ENCODE data around the gene CYP8B1.
"Not testable (repeated sequence)": the region's sequence is repeated elsewhere in the genome, so short reads cannot be mapped to it uniquely, and the experiment has no call there.

Gene CYP8B1

GRCh38 chr3:42883251-42883930 is 7.7 kb upstream of the CYP8B1 start:
- not testable (repeated sequence) for DNase-seq

GRCh38 chr3:42880601-42881451 is 5.1 kb upstream of the CYP8B1 start:
- DNase-seq: peak; percentile 89

GRCh38 chr3:42880183-42880582 is 4.5 kb upstream of the CYP8B1 start:
- DNase-seq: no peak

- no peak for DNase-seq
Observed at GRCh38 chr3:42877881-42878280, 2.2 kb upstream of the CYP8B1 start.

GRCh38 chr3:42876940-42877720 is 1.5 kb upstream of the CYP8B1 start:
- no peak for DNase-seq

GRCh38 chr3:42876401-42876800 is 722 bp upstream of the CYP8B1 start:
- no peak for DNase-seq

- no peak for DNase-seq
Observed at GRCh38 chr3:42874749-42875148, 930 bp downstream of the CYP8B1 start.

- DNase-seq: no peak
Observed at GRCh38 chr3:42873221-42873982, 2.3 kb downstream of the CYP8B1 start.

GRCh38 chr3:42872718-42873117 is 3.0 kb downstream of the CYP8B1 start:
- DNase-seq: no peak

- DNase-seq: no peak
Observed at GRCh38 chr3:42871592-42872196, 4.0 kb downstream of the CYP8B1 start.

GRCh38 chr3:42868841-42869240 is 6.8 kb downstream of the CYP8B1 start:
- no peak for DNase-seq

GRCh38 chr3:42867138-42867537 is 8.5 kb downstream of the CYP8B1 start:
- no peak for DNase-seq

- DNase-seq: no peak
Observed at GRCh38 chr3:42865256-42865655, 10.4 kb downstream of the CYP8B1 start.

- DNase-seq: no peak
Observed at GRCh38 chr3:42864321-42864950, 11.2 kb downstream of the CYP8B1 start.

GRCh38 chr3:42856544-42856943 is 19.1 kb downstream of the CYP8B1 start:
- no peak for DNase-seq

- no peak for DNase-seq
Observed at GRCh38 chr3:42855547-42856380, 19.9 kb downstream of the CYP8B1 start.

GRCh38 chr3:42855219-42855546 is 20.5 kb downstream of the CYP8B1 start:
- no peak for DNase-seq

- peak; percentile 2 for DNase-seq
Observed at GRCh38 chr3:42853739-42854302, 21.9 kb downstream of the CYP8B1 start.

GRCh38 chr3:42853056-42853455 is 22.6 kb downstream of the CYP8B1 start:
- no peak for DNase-seq

GRCh38 chr3:42852441-42852840 is 23.2 kb downstream of the CYP8B1 start:
- DNase-seq: no peak

Data from right forelimb (tissue), 1 donor.